ENCODE measurements around the gene LYSMD4. TPM values are rescaled to one million over a fixed set of nuclear protein-coding genes. Genes with fewer than 3 reads are reported as not detected.

The LYSMD4 gene
- total and polyA plus RNA-seq, 2 experiments from 2014 or later = 21.2 to 24.0 TPM

DNA sequence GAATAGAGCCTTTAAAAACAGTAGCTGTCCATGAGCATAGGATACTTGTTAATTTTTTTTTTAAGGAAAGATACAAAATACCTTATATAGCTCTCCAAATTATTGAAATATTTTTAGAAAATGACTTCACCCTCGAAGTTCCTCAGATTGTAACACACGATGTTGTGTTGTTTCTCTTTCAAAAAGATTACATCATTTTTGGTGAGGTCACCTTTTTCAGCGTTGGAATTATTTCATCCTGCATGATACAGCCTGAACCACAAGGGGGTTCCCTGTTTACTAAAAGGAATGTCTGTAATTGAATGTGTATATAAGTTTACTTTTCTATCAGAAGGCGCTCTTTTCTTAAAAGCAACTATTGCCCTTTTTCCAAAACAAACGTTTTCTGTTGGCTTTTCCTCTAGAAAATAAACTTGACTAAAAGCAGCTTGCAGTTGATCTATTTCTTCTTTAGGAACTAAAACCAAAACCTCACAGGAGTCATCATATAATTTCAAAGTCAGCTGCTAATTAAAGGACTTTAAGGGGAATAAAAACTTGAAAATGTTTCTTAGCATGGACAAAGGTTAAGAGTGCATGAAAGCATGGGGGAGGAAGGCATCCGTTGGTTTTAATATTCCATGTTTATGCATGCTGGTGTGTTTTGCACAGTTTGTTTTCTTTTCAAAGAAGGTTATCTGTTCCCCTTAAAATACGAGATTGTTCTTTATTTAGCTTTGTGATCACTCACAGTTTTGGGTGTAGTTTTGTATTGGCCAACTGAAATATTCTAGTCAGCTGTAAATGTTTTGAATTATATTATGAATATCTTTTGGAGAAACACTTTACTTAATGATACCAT, 29.4 kb downstream of the LYSMD4 start:
- peak overlapping the region; percentile 87 for H3K27ac ChIP-seq
- TF ChIP-seq, protein P1, sequence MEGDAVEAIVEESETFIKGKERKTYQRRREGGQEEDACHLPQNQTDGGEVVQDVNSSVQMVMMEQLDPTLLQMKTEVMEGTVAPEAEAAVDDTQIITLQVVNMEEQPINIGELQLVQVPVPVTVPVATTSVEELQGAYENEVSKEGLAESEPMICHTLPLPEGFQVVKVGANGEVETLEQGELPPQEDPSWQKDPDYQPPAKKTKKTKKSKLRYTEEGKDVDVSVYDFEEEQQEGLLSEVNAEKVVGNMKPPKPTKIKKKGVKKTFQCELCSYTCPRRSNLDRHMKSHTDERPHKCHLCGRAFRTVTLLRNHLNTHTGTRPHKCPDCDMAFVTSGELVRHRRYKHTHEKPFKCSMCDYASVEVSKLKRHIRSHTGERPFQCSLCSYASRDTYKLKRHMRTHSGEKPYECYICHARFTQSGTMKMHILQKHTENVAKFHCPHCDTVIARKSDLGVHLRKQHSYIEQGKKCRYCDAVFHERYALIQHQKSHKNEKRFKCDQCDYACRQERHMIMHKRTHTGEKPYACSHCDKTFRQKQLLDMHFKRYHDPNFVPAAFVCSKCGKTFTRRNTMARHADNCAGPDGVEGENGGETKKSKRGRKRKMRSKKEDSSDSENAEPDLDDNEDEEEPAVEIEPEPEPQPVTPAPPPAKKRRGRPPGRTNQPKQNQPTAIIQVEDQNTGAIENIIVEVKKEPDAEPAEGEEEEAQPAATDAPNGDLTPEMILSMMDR (IDR thresholded peaks at IDR 0.05; ENCODE audit: low read depth, low read length) = peak; percentile 69
- H3K9me3 ChIP-seq (ENCODE audit: low read depth) = no peaks in the 10 kb centered on the region
- no peak overlapping the region for H3K4me3 ChIP-seq
- peak; percentile 54 to 91 for DNase-seq (ENCODE audit: low read depth in 1 of 2, low spot score in 1 of 2)
- peaks cover 6% of the 10 kb centered on the region for H3K36me3 ChIP-seq
- no peaks in the 10 kb centered on the region for H3K27me3 ChIP-seq
- peaks cover 60% of the 10 kb centered on the region for H3K4me1 ChIP-seq (ENCODE audit: low read depth)

DNA sequence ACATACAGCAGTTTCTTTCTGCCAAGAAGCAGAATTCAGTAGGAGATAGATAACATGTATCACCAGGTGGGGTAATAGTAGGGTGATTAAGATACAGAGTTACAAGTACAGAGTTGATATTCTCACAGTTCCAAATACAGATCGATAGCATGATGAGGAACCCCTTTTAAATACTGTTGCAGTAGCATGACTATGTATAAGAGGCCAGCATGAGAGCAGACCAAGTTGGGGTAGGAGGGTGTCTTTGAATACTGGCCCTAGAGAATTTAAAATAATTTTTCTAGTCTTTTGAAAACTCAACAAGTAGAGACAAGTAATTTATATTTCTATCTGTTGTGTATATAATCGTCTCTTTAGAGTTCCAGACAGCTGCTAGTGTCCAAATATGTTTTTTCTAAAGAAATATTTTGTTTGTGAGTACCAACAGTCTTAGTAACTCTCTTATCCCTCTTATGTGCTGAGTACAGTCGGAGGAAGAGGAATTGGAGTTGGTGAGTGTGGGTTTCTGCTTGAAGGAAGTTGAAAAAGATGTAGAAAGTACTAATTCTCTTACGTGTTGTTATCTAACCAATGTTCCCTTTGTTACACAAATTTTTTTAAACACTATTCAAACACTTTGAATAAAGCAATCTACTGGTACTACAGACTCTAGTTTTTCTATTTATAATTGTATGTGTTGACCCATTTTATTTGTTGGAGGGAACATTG, 30.2 kb downstream of the LYSMD4 start:
- H3K27me3 ChIP-seq = no peaks in the 10 kb centered on the region
- H3K4me1 ChIP-seq (ENCODE audit: low read depth) = peaks cover 52% of the 10 kb centered on the region
- H3K27ac ChIP-seq = peak overlapping the region; percentile 87
- TF ChIP-seq, protein P1 (IDR thresholded peaks at IDR 0.05; ENCODE audit: low read depth, low read length) = no peak
- H3K36me3 ChIP-seq = peaks cover 5% of the 10 kb centered on the region
- DNase-seq (ENCODE audit: low read depth in 1 of 2, low spot score in 1 of 2) = peak in 1 of 2 donors; percentile 50
- no peak overlapping the region for H3K4me3 ChIP-seq
- H3K9me3 ChIP-seq (ENCODE audit: low read depth) = no peaks in the 10 kb centered on the region

DNA sequence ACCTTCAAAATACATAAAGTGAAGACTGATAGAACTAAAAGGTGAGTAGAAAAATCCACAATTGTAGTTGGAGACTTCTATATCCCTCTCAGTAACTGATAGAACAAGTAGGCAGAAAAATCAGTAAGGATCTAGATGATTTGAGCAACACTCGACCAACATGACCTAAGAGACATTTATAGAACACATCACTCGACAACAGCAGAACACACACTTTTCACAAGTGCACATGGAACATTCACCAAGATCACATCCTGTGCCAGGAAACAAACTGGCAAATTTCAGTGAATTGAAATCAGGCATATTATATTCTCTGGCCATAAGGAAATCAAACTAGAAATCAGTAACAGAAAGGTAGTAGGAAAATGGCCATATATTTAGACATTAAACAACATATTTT, 37.1 kb downstream of the LYSMD4 start:
- Histone ChIP-seq H3K27ac (peak overlapping the region; percentile 63), H3K27me3 (no peaks in the 10 kb centered on the region), H3K4me1 (ENCODE audit: low read depth) (peaks cover 27% of the 10 kb centered on the region), H3K36me3 (peaks cover 42% of the 10 kb centered on the region), H3K9me3 (ENCODE audit: low read depth) (no peaks in the 10 kb centered on the region), H3K4me3 (no peak overlapping the region)
- no peak for DNase-seq (ENCODE audit: low read depth in 1 of 2, low spot score in 1 of 2)
- TF ChIP-seq, protein P1 (IDR thresholded peaks at IDR 0.05; ENCODE audit: low read depth, low read length) = no peak

DNA sequence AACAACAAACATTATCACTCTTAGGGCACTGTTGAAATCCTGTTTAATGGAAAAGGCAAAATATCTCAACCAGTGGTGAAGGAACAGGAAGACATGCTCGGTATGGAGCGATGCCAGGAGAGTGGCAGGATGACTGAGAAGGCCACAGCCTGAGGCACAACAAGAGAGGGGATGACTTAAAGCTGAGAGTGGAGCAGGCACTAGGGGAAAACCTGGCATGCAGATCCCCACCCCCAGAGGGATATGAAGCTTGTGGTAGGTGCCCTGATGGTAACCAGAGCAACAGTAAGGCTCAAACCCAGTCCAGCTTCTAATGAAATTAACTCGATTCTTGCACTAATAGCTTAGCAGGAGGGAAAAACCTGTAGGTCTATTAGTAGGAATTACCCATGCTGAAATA, 40.4 kb downstream of the LYSMD4 start:
- Histone ChIP-seq H3K9me3 (ENCODE audit: low read depth) (no peaks in the 10 kb centered on the region), H3K4me3 (no peak overlapping the region), H3K4me1 (ENCODE audit: low read depth) (peaks cover 21% of the 10 kb centered on the region), H3K27ac (peak overlapping the region; percentile 79), H3K27me3 (no peaks in the 10 kb centered on the region), H3K36me3 (peaks cover 61% of the 10 kb centered on the region)
- TF ChIP-seq, protein P1 (IDR thresholded peaks at IDR 0.05; ENCODE audit: low read depth, low read length) = no peak
- DNase-seq (ENCODE audit: low read depth in 1 of 2, low spot score in 1 of 2) = no peak

DNA sequence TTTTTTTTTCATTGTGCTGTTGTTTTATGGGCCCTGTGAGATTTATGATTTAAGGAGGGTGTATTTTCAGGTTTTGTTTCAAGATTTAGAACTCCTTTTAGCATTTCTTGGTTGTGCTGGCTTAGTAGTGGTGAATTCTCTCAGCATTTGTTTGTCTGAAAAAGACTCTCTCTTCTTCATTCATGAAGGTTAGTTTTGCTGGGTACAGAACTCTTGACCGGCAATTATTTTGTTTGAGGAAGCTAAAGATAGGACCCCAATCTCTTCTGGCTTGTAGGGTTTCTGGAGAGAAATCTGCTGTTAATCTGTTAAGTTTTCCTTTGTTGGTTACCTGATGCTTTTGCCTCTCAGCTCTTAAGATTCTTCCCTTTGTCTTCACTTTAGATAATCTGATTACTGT, 46.9 kb downstream of the LYSMD4 start:
- no peaks in the 10 kb centered on the region for H3K4me1 ChIP-seq (ENCODE audit: low read depth)
- no peaks in the 10 kb centered on the region for H3K27me3 ChIP-seq
- peaks cover 41% of the 10 kb centered on the region for H3K36me3 ChIP-seq
- no peak overlapping the region for H3K4me3 ChIP-seq
- no peaks in the 10 kb centered on the region for H3K9me3 ChIP-seq (ENCODE audit: low read depth)
- H3K27ac ChIP-seq = no peak overlapping the region
- TF ChIP-seq, protein P1 (IDR thresholded peaks at IDR 0.05; ENCODE audit: low read depth, low read length) = no peak
- no peak for DNase-seq (ENCODE audit: low read depth in 1 of 2, low spot score in 1 of 2)

Data from cardiac muscle cell (in vitro differentiated cells and primary cell).